GM19099 (cell line): ENCODE results near the gene PLEKHG7.

ENCODE experiments used
- POLR2A ChIP-seq: IDR thresholded peaks from 3 replicates; pipeline ENCODE4 v1.6.1; 2011; ENCODE audit warnings: low read depth; ENCODE audit not compliant: insufficient read length; ENCODE audit errors: extremely low read depth

Gene PLEKHG7

DNA sequence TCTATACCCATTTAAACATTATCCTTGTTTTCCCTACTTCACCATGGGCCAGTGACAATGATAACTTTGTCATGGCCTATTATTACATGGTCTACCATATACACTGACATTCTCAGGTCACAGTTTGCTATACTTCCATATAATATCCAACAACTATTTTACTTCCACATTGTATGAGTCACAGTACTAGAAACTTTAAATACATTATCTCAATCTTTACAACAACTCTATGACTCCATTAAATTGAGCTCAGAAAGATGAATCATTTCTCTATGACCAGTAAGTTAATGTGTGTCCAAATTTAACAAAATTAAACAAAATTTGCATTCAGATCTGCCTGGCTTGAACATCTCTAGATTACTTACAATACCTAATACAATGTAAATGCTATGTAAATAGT, 93.9 kb downstream of the PLEKHG7 start:
- no peak for TF ChIP-seq POLR2A

GRCh38 chr12:92802906-92803305, 100.1 kb downstream of the PLEKHG7 start:
- no peak for TF ChIP-seq POLR2A

GRCh38 chr12:92803903-92804302, 101.1 kb downstream of the PLEKHG7 start:
- no peak for TF ChIP-seq POLR2A

GRCh38 chr12:92810370-92810769, 107.6 kb downstream of the PLEKHG7 start:
- TF ChIP-seq POLR2A: no peak

DNA sequence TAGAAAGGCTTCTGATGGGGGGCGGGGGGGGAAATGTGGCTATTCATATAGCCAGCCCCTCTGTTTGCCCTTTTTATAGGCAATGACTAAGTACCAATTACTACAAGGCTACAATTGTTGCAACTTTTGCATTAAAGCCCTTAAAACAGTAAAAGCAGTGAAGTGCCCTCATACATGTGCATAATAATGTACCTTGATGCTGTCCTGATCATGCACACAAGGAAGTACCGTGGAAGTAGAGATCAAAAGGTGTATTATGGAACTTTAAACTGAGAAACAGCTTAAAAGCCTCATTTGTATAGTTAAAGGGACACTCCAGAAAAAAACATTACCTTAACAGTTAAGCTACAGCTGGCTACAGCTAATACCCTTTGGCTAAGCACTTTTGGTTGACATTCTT, 111.8 kb downstream of the PLEKHG7 start:
- TF ChIP-seq POLR2A: no peak

- no peak for TF ChIP-seq POLR2A
Measured at GRCh38 chr12:92821142-92821541, 118.4 kb downstream of the PLEKHG7 start.
